Naive thymus-derived CD8-positive, alpha-beta T cell (primary cell): ENCODE measurements around the gene CREB3L1. TPM values are rescaled to one million over a fixed set of nuclear protein-coding genes. Genes with fewer than 3 reads are reported as not detected.

Experiments
- ATAC-seq, 2 donors: fragments of 150-1000 bp; cut with Tn5 transposase in 1 of 2; sonication (Bioruptor Pico), chemical (Tn5 transposase) in 1 of 2; 1 replicate in 1 of 2; 2 replicates in 1 of 2; pipeline ENCODE4 v1.10.0; 2021; ENCODE audit warnings: mild to moderate bottlenecking in 2 of 2, moderate library complexity in 2 of 2
- POLR2A ChIA-PET: fragments of 350-600 bp; sonication (Branson Sonifier 250); formaldehyde crosslinking; loops from one replicate; lab custom pipeline; 2021; ENCODE audit warnings: antibody characterized with exemption; lab: Charles Lee
- DNase-seq, 10 donors: peaks; one replicate each; pipeline versions ENCODE4 v3.0.0 to v3.0.0-alpha.2; 2020 to 2022
- H3K27ac Mint-ChIP-seq, 10 donors: one replicate each; pipeline ENCODE4 v1.8.0; 2020 to 2022; ENCODE audit warnings: mild to moderate bottlenecking in 10 of 10, mixed read lengths in 10 of 10, moderate library complexity in 4 of 10, inconsistent platforms in 1 of 10
- H3K27me3 Mint-ChIP-seq, 5 donors: one replicate each; pipeline ENCODE4 v1.8.0; 2021 to 2022; ENCODE audit warnings: mixed read lengths in 5 of 5
- H3K36me3 Mint-ChIP-seq, 3 donors: one replicate each; pipeline ENCODE4 v1.8.0; 2020 to 2022; ENCODE audit warnings: mixed read lengths in 3 of 3, mild to moderate bottlenecking in 2 of 3, inconsistent platforms in 1 of 3
- H3K4me1 Mint-ChIP-seq, 4 donors: one replicate each; pipeline ENCODE4 v1.8.0; 2021 to 2022; ENCODE audit warnings: mixed read lengths in 4 of 4
- H3K4me3 Mint-ChIP-seq, 10 donors: one replicate each; pipeline ENCODE4 v1.8.0; 2020 to 2022; ENCODE audit warnings: mild to moderate bottlenecking in 10 of 10, mixed read lengths in 10 of 10, moderate library complexity in 6 of 10, inconsistent platforms in 1 of 10
- H3K9me3 Mint-ChIP-seq, 9 donors: one replicate each; pipeline ENCODE4 v1.8.0; 2020 to 2022; ENCODE audit warnings: mixed read lengths in 9 of 9, mild to moderate bottlenecking in 3 of 9, inconsistent platforms in 1 of 9, moderate library complexity in 1 of 9
- polyA plus RNA-seq, 3 donors: library from polyadenylated mRNA; unstranded; fragments of 300-500 nt; fragmentation: Illumina TruSeq; gene quantifications; one replicate each; pipeline ENCODE4 v1.2.3, GENCODE V29; 2021
- total RNA-seq, 8 experiments: library from RNA in 2 of 8; stranded (reverse) in 2 of 8; gene quantifications; one replicate each; pipeline ENCODE4 v1.2.3 and lab custom pipeline; 2021 to 2026

CREB3L1 gene
- total and polyA plus RNA-seq, 5 experiments from 2014 or later: not detected

DNA sequence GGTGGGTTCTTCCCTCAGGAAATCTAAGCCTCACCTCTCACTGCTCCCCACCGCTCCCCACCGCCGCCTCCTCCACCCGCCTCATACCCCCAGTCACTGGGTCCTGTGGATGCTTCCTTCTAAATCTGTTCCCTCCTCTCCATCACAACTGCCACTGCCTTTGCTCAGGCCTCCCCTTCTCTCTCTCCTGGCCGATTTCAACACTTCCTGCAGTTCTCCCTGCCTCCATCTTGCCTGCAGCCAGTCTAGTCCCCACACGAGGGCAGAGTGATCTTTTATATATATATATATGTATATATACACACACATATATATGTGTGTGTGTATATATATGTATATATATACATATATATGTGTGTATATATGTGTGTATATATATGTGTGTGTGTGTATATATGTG lies 27.8 kb downstream of the CREB3L1 start:
- POLR2A ChIA-PET: no interaction called here
- ATAC-seq (peak in 1 of 2 donors; percentile 64), DNase-seq (peak in 1 of 10 donors; percentile 24)
- peak overlapping the region in 1 of 10 donors; percentile 64 for H3K27ac Mint-ChIP-seq
- H3K4me1 Mint-ChIP-seq: peaks cover 6 to 21% (median 15%) of the 10 kb centered on the region in 4 donors
- H3K9me3 Mint-ChIP-seq: no peaks in the 10 kb centered on the region
- no peaks in the 10 kb centered on the region for H3K36me3 Mint-ChIP-seq
- H3K27me3 Mint-ChIP-seq: peaks cover 0 to 2% (median 0%) of the 10 kb centered on the region in 5 donors
- H3K4me3 Mint-ChIP-seq: no peak overlapping the region

DNA sequence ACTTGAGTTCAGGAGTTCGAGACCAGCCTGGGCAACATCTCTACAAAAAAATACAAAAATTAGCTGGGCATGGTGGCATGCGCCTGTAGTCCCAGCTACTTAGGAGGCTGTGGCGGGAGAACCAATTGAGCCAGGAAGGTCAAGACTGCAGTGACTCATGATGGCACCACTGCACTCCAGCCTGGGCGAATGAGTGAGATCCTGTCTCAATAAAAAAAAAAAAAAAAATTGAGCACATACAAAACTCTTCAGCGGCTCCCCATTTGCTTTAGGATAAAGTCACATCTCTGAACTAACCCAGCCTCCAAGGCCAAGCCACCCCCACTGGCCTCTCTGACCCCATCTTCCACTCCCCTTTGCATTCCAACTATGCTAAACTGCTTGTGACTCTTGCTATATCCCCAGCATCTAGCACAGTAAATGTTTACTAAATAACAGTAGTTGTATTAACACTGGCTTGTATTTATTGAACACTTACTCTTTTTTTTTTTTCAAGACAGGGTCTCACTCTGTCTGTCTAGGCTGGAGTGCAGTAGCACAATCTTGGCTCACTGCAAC lies 28.9 kb downstream of the CREB3L1 start:
- H3K4me1 Mint-ChIP-seq: peaks cover 6 to 21% (median 15%) of the 10 kb centered on the region in 4 donors
- ATAC-seq (no peak), DNase-seq (no peak)
- POLR2A ChIA-PET: no interaction called here
- no peaks in the 10 kb centered on the region for H3K36me3 Mint-ChIP-seq
- H3K27ac Mint-ChIP-seq: peak overlapping the region in 2 of 10 donors; percentile 22 to 60
- no peaks in the 10 kb centered on the region for H3K9me3 Mint-ChIP-seq
- H3K4me3 Mint-ChIP-seq: no peak overlapping the region
- peaks cover 0 to 2% (median 0%) of the 10 kb centered on the region in 5 donors for H3K27me3 Mint-ChIP-seq

DNA sequence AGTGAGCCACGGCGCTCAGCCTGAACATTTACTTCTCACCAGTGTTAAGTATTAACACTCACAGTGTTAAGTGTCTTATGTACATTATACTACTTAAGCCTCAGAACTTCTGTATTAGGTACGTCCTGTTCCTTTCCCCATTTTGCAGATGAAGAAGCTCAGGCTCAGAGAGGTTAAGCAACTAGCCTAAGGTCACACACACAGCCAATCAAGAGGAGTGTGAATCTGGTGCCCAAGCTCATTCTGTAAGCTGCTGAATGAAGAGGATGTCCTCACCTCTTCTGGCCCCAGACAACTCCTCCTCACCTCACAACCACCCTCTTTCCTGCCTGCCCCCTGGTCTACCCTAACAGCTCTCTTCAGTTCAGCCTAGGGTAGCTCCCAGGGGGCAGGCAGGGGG lies 29.9 kb downstream of the CREB3L1 start:
- no peak for ATAC-seq
- H3K27me3 Mint-ChIP-seq: peaks cover 0 to 2% (median 0%) of the 10 kb centered on the region in 5 donors
- H3K9me3 Mint-ChIP-seq: no peaks in the 10 kb centered on the region
- H3K4me3 Mint-ChIP-seq: no peak overlapping the region
- no peak for DNase-seq
- no peaks in the 10 kb centered on the region for H3K36me3 Mint-ChIP-seq
- POLR2A ChIA-PET: interaction anchor here (1.2 to 1.7 kb wide), 2 partner anchors 64 to 69 kb away, joined by 3 to 8 read pairs; no protein-coding TSS in a partner anchor
- peaks cover 6 to 21% (median 14%) of the 10 kb centered on the region in 4 donors for H3K4me1 Mint-ChIP-seq
- no peak overlapping the region for H3K27ac Mint-ChIP-seq

DNA sequence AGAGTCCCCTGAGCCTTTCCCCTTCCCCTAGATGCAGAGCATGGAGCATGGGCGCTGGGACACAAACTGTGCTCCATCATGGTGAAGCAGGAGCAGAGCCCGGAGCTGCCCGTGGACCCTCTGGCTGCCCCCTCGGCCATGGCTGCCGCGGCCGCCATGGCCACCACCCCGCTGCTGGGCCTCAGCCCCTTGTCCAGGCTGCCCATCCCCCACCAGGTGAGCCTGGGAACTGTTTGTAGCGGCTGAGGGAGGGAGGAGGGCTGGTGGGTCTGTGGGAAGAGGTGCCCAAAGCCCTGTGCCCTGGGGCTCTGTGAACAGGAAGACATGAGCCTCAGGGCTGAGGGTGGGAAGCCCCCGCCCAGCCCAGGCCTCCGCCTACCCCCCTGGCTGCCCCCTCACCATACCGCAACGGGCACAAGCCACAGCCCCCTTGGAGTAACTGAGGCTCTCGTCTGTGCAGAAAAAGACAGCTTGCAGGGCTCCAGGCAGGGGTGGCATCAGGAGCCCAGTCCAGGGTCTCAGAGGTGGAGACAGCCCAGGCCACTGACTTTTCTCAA lies 30.4 kb downstream of the CREB3L1 start:
- Mint-ChIP-seq H3K4me1 (peaks cover 6 to 21% (median 14%) of the 10 kb centered on the region in 4 donors), H3K27me3 (peaks cover 0 to 2% (median 0%) of the 10 kb centered on the region in 5 donors), H3K27ac (no peak overlapping the region), H3K36me3 (no peaks in the 10 kb centered on the region), H3K9me3 (no peaks in the 10 kb centered on the region), H3K4me3 (no peak overlapping the region)
- POLR2A ChIA-PET: interaction anchor here (0.6 to 1.7 kb wide), 4 partner anchors 12 to 533 kb away, joined by 3 to 8 read pairs (median 3); no protein-coding TSS in a partner anchor
- ATAC-seq: peak; percentile 15 to 43
- DNase-seq: no peak

DNA sequence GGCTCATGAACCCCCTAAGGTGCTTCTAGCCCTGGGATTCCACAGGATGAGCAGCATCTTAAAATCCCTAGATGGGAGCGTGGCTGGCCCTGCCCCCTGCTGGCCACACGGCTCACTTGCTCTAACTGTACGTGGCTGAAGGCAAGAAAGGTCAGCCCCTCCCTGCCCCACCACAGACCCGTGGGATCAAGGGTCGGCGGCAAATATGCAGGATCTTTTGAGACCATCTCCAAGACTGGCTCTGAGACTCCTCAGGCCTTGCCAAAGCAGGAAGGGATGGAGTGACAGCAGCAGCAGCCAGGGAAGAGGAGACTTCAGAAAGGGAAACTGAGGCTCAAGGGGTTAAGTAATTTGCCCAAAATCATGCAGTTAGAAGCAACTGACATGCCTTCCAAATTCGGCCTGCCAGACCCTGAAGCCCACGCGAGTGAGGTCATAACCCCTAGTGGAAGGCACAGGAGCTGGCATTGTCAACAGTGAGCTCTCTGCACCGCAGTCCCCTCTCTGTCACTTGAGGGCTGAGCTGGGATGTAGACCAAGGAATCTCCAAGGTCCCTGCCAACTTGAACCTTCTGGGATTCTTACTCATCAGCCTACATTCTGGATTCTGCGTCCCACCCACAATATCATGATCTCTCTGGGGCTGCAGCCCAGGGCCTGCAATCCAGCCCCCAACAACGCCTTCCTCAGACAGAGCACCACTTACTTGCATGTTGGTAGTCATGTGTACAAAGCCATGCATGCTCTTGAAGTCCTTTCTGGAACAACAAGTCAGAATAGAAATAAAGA lies 31.4 kb downstream of the CREB3L1 start:
- H3K27me3 Mint-ChIP-seq: peaks cover 0 to 2% (median 0%) of the 10 kb centered on the region in 5 donors
- DNase-seq: peak; percentile 35 to 81 (median 56)
- H3K4me1 Mint-ChIP-seq: peaks cover 6 to 21% (median 14%) of the 10 kb centered on the region in 4 donors
- H3K9me3 Mint-ChIP-seq: no peaks in the 10 kb centered on the region
- H3K27ac Mint-ChIP-seq: peak overlapping the region in 2 of 10 donors; percentile 40 to 79
- no peaks in the 10 kb centered on the region for H3K36me3 Mint-ChIP-seq
- peak; percentile 73 to 97 for ATAC-seq
- peak overlapping the region in 3 of 10 donors; percentile 30 to 51 (median 40) for H3K4me3 Mint-ChIP-seq
- POLR2A ChIA-PET: interaction anchor here (0.8 to 1.7 kb wide), 4 partner anchors 13 to 71 kb away, joined by 3 to 8 read pairs (median 3); no protein-coding TSS in a partner anchor

DNA sequence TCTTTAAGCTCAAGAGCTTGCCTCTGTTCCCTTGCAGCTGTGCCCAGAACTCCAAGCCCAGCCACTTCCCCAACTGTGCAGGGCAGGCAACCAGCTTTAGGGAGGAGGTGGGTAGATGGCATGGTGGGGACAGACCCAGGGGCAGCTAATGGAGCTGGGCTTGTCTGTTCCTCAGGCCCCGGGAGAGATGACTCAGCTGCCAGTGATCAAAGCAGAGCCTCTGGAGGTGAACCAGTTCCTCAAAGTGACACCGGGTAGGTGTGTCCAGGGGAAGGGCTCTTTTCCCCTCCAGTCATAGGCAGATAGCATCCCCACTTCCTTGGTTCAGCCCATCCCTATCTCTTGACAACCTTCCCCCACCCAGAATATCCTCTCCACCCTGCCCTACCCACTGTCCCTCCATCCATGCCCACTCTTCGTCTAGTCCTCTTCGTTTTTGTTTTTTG lies 32.4 kb downstream of the CREB3L1 start:
- ATAC-seq: no peak
- Mint-ChIP-seq H3K27ac (peak overlapping the region in 2 of 10 donors; percentile 2 to 50), H3K9me3 (no peaks in the 10 kb centered on the region), H3K27me3 (peaks cover 0 to 2% (median 0%) of the 10 kb centered on the region in 5 donors), H3K4me1 (peaks cover 7 to 21% (median 14%) of the 10 kb centered on the region in 4 donors), H3K4me3 (no peak overlapping the region), H3K36me3 (no peaks in the 10 kb centered on the region)
- POLR2A ChIA-PET: interaction anchor here (1.0 to 1.4 kb wide), 2 partner anchors 22 to 39 kb away, joined by 3 read pairs; no protein-coding TSS in a partner anchor
- DNase-seq: no peak

DNA sequence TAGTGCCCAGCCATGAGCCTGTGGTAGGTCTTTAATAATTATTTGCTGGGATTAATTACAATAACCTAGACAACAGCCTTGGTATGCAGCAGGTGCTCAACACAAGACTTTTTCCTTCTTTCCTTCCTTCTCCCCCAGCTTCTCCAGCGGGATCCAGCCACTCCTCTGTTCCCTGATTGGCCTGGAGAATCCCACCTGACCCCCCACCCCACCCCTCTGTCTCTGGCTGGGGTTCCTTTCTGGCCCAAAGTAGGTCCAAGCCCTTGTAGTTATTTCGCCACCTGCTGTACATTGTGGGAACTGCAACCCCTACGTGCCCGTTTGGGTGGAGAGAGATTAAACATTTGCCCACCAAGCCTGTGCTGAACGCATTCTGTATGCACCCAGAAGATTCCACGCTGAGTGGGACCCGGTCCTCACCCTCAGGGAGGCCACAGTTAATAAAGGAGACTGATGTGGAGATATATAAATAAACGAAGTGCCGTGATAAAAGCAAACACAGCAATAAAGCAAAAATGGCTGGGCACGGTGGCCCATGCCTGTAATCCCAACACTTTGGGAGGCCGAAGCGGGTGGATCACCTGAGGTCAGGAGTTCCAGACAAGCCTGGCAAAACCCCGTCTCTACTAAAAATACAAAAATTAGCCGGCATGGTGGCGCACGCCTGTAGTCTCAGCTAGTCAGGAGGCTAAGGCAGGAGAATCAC lies 37.7 kb downstream of the CREB3L1 start:
- Mint-ChIP-seq H3K27ac (peak overlapping the region in 5 of 10 donors; percentile 6 to 90 (median 61)), H3K9me3 (no peaks in the 10 kb centered on the region), H3K36me3 (no peaks in the 10 kb centered on the region), H3K27me3 (peaks cover 0 to under 1% (median 0%) of the 10 kb centered on the region in 5 donors), H3K4me3 (peak overlapping the region in 2 of 10 donors; percentile 47 to 49), H3K4me1 (peaks cover 15 to 31% (median 23%) of the 10 kb centered on the region in 4 donors)
- POLR2A ChIA-PET: interaction anchor here (1.4 to 8.7 kb wide), 4 partner anchors 15 to 48 kb away, joined by 3 to 85 read pairs (median 7); no protein-coding TSS in a partner anchor
- peak; percentile 84 to 86 for ATAC-seq
- peak; percentile 53 to 87 (median 69) for DNase-seq

DNA sequence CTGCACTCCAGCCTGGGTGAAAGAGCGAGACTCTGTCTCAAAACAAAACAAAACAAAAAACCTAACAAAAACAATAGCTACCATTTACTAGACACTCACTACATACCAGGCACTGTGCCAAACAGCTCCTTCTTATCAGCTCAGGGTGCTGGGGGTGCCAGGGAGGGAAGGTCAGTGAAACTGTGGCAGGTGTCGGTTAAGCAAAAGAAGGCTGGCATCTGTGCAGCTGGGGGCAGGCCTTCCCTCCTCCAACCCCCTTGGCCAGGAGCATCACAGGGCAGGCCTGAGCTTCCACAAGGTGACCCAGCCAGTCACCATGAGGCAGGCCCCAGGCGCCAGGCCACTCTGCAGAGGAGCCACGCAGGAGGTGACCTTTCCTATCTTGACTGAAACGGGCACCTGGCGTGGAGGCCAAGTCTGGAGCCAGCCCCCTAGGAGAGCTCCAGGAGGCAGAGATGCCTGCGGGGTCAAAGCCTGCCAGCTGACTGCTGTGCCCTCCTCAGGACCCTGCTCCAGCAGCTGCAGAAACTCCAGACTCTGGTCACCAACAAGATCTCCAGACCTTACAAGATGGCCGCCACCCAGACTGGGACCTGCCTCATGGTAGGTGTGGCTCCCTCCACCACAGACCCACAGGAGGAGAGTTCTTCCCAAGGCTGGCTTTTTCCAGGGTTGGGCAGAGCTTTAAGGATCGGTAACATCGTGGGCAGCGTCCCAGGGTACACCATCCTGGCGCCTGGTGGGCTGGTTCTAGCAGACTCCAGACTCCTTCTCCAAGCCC lies 38.5 kb downstream of the CREB3L1 start:
- DNase-seq (no peak), ATAC-seq (no peak)
- Mint-ChIP-seq H3K9me3 (no peaks in the 10 kb centered on the region), H3K36me3 (no peaks in the 10 kb centered on the region), H3K27me3 (no peaks in the 10 kb centered on the region), H3K27ac (peak overlapping the region in 1 of 10 donors; percentile 21), H3K4me3 (no peak overlapping the region), H3K4me1 (peaks cover 18 to 36% (median 24%) of the 10 kb centered on the region in 4 donors)
- POLR2A ChIA-PET: interaction anchor here (1.4 to 8.7 kb wide), 3 partner anchors 16 to 47 kb away, joined by 3 to 85 read pairs (median 7); no protein-coding TSS in a partner anchor

DNA sequence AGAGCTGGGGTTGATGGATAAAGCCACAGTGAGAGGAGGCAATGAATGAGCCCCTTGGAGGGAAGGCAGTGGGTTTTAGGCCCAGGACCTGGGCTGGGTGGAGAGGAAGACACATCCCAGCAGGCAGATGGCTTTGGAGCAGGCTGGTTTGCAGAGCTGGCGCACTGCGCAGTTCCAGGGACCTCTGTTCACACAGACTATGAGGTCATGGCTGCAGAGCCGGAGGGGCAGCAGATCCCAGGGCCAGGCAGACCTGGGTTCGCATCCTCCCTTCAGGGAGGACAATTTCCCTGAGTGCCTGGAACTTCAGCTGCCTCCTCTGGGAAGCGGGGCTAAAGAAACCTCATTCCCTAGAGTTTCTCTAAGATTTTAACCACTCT lies 41.6 kb downstream of the CREB3L1 start:
- POLR2A ChIA-PET: interaction anchor here (0.7 to 8.7 kb wide), 7 partner anchors 8 to 216 kb away, joined by 3 to 85 read pairs (median 4); partner anchors contain the start of gene DGKZ
- no peaks in the 10 kb centered on the region for H3K36me3 Mint-ChIP-seq
- no peak for DNase-seq
- no peaks in the 10 kb centered on the region for H3K27me3 Mint-ChIP-seq
- peak overlapping the region in 8 of 10 donors; percentile 79 to 94 (median 88) for H3K27ac Mint-ChIP-seq
- H3K9me3 Mint-ChIP-seq: no peaks in the 10 kb centered on the region
- ATAC-seq: no peak
- peaks cover 18 to 45% (median 30%) of the 10 kb centered on the region in 4 donors for H3K4me1 Mint-ChIP-seq
- H3K4me3 Mint-ChIP-seq: peak overlapping the region in 9 of 10 donors; percentile 36 to 85 (median 68)

DNA sequence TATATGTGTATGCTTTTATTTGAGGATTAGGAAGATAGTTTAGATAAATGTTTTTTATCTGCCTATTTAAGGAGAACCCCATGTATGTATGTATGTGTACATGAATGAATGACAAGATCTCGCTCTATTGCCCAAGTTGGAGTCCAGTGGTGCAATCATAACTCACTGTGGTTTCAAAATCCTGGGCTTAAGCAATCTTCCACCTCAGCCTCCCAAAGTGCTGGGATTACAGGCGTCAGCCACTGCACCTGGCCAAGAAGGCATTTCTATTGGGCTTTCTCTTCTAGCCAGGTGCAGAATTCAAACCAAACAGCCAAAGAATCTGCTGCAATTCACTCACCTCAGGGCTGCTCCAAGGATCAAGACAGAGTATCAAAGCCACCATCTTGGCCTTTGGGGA lies 44.3 kb downstream of the CREB3L1 start:
- no peaks in the 10 kb centered on the region for H3K36me3 Mint-ChIP-seq
- peaks cover 17 to 43% (median 30%) of the 10 kb centered on the region in 4 donors for H3K4me1 Mint-ChIP-seq

DNA sequence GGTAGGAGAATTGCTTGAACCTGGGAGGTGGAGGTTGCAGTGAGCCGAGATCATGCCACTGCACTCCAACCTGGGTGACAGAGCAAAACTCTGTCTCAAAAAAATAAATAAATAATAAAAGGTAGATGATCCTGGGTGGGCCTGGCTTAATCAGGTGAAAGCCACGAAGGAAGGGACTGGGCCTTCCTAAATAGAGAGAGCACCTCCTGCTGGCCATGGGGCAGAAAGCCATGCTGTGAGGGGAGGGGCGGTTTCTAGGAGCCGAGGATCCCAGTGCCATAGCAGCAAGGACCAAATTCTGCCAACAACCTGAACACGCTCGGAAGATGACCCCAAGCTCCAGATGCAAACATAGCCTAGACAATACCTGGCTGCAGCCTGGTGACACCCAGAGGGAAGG lies 45.3 kb downstream of the CREB3L1 start:
- H3K4me3 Mint-ChIP-seq: no peak overlapping the region
- H3K27me3 Mint-ChIP-seq: peaks cover 0 to 5% (median 0%) of the 10 kb centered on the region in 5 donors
- H3K36me3 Mint-ChIP-seq: no peaks in the 10 kb centered on the region
- DNase-seq: no peak
- no peak for ATAC-seq
- POLR2A ChIA-PET: interaction anchor here (8.7 kb wide), 1 partner anchor 9 kb away, joined by 85 read pairs; no protein-coding TSS in a partner anchor
- no peak overlapping the region for H3K27ac Mint-ChIP-seq
- peaks cover 21 to 40% (median 32%) of the 10 kb centered on the region in 4 donors for H3K4me1 Mint-ChIP-seq
- H3K9me3 Mint-ChIP-seq: no peaks in the 10 kb centered on the region

More for the DNA sequence above, 44.3 kb downstream of the CREB3L1 start:
- Mint-ChIP-seq H3K27me3 (peaks cover 0 to 3% (median 0%) of the 10 kb centered on the region in 5 donors), H3K27ac (peak overlapping the region in 1 of 10 donors; percentile 71), H3K9me3 (no peaks in the 10 kb centered on the region), H3K4me3 (no peak overlapping the region)
- no peak for ATAC-seq
- DNase-seq: no peak
- POLR2A ChIA-PET: interaction anchor here (8.7 kb wide), 1 partner anchor 10 kb away, joined by 85 read pairs; no protein-coding TSS in a partner anchor
